HFFc6 (cell line): ENCODE data around the gene FNDC8. TPM values are rescaled to one million over a fixed set of nuclear protein-coding genes. Genes with fewer than 3 reads are reported as not detected.
A peak's percentile ranks its signal among the peaks of the same experiment; 100 is the strongest.
"Not testable (repeated sequence)": the region's sequence is repeated elsewhere in the genome, so short reads cannot be mapped to it uniquely, and the experiment has no call there.

Experiments used
- DNase-seq: peaks from one replicate; pipeline ENCODE4 v3.0.0-alpha.2; 2018
- H3K27ac Mint-ChIP-seq: 2 replicates; pipeline ENCODE4 v1.8.0; 2020; ENCODE audit warnings: mild to moderate bottlenecking, mixed read lengths
- H3K27me3 Mint-ChIP-seq: 2 replicates; pipeline ENCODE4 v1.8.0; 2021; ENCODE audit warnings: mild to moderate bottlenecking, moderate library complexity, mixed read lengths; ENCODE audit not compliant: insufficient read depth
- H3K36me3 Mint-ChIP-seq: 2 replicates; pipeline ENCODE4 v1.8.0; 2021; ENCODE audit warnings: low read depth, mixed read lengths
- H3K4me1 Mint-ChIP-seq: 2 replicates; pipeline ENCODE4 v1.8.0; 2020; ENCODE audit warnings: low read depth, mixed read lengths
- H3K4me3 Mint-ChIP-seq: 2 replicates; pipeline ENCODE4 v1.8.0; 2020; ENCODE audit warnings: mild to moderate bottlenecking, moderate library complexity, mixed read lengths
- H3K9me3 Mint-ChIP-seq: 2 replicates; pipeline ENCODE4 v1.8.0; 2020; ENCODE audit warnings: mild to moderate bottlenecking, mixed read lengths
- total RNA-seq, 6 experiments: library from RNA; stranded (reverse); fragmentation: NEBNext Ultra II Directional; extraction: Animal tissue kit (Norgen Biotek cat#: 25700); gene quantifications; 2 replicates in 1 of 6; 3 replicates in 5 of 6; pipeline ENCODE4 v1.2.3, GENCODE V29; 2021
- TF ChIP-seq, protein P1 (sequence below): fragments of 200-600 bp; sonication (generic); IDR thresholded peaks from 2 replicates; pipeline ENCODE4 v1.5.0; 2021; ENCODE audit warnings: antibody characterized with exemption, mild to moderate bottlenecking

Gene FNDC8
- total RNA-seq, 6 experiments from 2014 or later: not detected

DNA sequence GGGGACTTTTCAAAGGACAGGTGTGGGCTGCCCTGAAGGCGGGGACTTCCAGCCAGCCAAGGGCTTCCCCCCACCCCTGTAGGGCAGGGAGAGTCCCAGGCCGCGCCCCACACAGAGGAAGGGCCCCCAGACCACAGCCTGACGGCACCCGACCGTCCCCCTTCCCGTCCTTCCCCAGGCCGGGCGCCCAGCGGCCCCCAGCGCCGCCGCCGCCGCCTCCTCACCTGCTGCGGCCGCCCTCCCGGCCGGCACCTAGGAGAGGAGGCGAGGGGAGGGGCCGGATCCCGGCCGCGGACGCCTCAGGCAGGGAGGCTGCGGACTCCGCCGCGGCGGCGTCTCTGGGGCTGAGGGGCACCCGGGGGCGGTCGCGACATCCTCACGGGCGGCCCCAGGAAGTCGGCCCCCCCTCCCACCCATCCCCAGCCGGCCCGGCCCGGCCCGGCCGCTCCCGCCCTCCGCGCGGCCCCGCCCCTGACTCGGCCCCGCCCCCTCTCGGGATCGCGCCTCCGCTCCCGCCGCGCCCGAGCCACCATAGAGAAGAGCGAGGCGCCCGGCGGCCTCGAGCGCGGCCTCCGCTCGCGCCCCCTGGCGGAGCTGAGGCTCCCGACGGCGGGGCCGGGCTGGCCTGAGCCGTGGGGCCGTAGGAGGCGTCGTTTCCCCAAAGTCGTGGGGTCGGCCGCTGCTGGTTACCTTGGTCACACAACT lies 32.4 kb upstream of the FNDC8 start:
- Mint-ChIP-seq H3K9me3 (no peaks in the 10 kb centered on the region), H3K4me1 (peaks cover 44% of the 10 kb centered on the region), H3K4me3 (peak overlapping the region; percentile 89), H3K36me3 (no peaks in the 10 kb centered on the region), H3K27me3 (no peaks in the 10 kb centered on the region; the same call in none of the 2 replicates), H3K27ac (peak overlapping the region; percentile 91)
- DNase-seq: peak; percentile 57
- TF ChIP-seq, protein P1, sequence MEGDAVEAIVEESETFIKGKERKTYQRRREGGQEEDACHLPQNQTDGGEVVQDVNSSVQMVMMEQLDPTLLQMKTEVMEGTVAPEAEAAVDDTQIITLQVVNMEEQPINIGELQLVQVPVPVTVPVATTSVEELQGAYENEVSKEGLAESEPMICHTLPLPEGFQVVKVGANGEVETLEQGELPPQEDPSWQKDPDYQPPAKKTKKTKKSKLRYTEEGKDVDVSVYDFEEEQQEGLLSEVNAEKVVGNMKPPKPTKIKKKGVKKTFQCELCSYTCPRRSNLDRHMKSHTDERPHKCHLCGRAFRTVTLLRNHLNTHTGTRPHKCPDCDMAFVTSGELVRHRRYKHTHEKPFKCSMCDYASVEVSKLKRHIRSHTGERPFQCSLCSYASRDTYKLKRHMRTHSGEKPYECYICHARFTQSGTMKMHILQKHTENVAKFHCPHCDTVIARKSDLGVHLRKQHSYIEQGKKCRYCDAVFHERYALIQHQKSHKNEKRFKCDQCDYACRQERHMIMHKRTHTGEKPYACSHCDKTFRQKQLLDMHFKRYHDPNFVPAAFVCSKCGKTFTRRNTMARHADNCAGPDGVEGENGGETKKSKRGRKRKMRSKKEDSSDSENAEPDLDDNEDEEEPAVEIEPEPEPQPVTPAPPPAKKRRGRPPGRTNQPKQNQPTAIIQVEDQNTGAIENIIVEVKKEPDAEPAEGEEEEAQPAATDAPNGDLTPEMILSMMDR: peak; percentile 91

DNA sequence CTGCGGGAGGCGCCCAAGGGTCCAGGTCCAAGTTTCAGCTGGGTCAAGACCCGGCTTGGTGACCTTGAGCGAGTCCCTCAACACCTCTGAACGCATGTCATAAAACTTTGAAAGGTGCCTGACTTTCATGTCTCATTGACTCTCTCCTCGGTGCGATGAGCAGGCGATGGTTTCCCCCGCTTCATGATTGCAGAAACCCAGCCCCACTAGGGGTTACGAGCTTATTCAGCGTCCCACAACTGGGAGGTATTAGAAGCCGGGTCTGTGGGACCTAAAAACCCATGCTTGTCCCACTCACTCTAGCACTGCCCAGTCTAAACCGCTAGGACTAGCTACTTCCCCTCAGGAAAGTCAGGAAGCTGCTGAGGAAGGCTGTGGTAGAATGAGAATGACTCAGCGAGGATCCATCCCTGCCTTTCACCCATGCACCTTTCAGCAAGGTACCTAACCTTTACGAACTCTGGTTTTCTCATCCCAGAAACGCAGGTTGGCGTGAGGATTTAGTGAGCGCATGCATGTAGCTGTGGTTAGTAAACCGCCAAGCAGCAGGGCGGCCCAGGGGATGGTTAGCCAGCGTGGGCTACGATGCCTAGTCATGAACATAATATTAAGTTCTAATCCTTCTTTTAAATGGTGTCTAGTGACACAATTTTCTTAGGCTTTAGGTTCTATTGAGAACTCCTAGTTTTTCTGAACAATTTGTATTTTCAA lies 31.7 kb upstream of the FNDC8 start:
- peak overlapping the region; percentile 83 for H3K27ac Mint-ChIP-seq
- no peaks in the 10 kb centered on the region; the same call in none of the 2 replicates for H3K27me3 Mint-ChIP-seq
- H3K4me3 Mint-ChIP-seq: peak overlapping the region; percentile 83
- no peaks in the 10 kb centered on the region for H3K9me3 Mint-ChIP-seq
- peaks cover 46% of the 10 kb centered on the region for H3K4me1 Mint-ChIP-seq
- TF ChIP-seq, protein P1: peak; percentile 37
- peak; percentile 6 for DNase-seq
- H3K36me3 Mint-ChIP-seq: no peaks in the 10 kb centered on the region

DNA sequence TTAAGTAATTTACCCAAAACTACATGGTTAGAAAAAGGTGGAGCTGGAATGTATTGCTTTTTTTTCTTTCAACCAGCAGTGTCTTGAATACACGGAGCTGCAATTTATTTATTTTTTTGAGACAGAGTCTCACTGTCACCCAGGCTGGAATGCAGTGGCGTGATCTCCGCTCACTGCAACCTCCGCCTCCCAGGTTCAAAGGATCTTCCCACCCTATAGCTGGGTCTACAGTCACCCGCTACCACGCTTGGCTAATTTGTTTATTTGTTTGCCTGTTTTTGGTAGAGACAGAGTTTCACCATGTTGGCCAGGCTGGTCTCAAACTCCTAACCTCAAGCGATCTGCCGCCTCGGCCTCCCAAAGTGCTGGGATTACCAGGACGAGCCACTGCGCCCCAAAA lies 30.7 kb upstream of the FNDC8 start:
- not testable (repeated sequence) for H3K36me3 Mint-ChIP-seq, H3K27me3 Mint-ChIP-seq, H3K27ac Mint-ChIP-seq, H3K4me3 Mint-ChIP-seq, H3K9me3 Mint-ChIP-seq, DNase-seq
- H3K4me1 Mint-ChIP-seq: peaks cover 42% of the 10 kb centered on the region

DNA sequence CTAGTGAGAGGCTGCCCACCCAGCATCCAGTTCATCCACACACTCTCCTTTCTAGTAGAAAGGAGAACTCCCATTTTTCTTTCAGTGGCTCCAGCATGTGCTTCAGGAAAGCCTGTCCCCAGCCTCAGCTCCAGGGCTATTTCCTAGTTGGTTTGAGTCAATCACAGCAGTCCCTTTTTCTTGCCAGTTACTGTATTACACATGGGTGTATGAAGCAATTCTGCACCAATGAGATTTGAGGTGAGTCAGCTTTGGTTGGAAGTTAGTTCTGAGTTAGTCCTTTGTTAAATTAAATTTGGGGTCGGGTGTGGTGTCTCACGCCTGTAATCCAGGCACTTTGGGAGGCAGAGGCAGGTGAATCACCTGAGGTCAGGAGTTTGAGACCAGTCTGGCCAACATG lies 26.5 kb upstream of the FNDC8 start:
- DNase-seq: peak; percentile 84
- no peaks in the 10 kb centered on the region for H3K27me3 Mint-ChIP-seq
- H3K4me3 Mint-ChIP-seq: no peak overlapping the region
- H3K4me1 Mint-ChIP-seq: peaks cover 9% of the 10 kb centered on the region
- no peaks in the 10 kb centered on the region; the same call in 1 of the 2 replicates for H3K36me3 Mint-ChIP-seq
- H3K27ac Mint-ChIP-seq: peak overlapping the region; percentile 81
- no peaks in the 10 kb centered on the region for H3K9me3 Mint-ChIP-seq
- TF ChIP-seq, protein P1: no peak

DNA sequence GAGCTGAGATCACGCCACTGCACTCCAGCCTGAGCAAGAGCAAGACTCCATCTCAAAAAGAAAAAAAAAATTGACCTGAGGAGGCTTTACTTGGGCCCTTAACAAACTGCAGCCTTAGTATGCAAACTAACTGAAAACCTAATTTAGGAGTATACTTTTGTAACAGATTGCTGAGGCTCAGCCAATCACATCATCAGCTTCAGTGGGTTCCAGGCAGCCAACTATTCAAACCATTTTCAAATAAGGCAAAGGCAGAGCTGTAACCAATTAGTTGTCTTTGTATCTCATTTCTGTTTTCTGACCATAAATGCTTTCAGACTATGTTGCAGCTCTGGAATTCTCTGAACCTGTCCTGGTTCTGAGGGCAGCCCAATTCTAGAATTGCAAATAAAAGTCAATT lies 25.7 kb upstream of the FNDC8 start:
- Mint-ChIP-seq H3K9me3 (no peaks in the 10 kb centered on the region), H3K36me3 (peaks cover 7% of the 10 kb centered on the region; the same call in 1 of the 2 replicates), H3K4me3 (no peak overlapping the region), H3K27ac (no peak overlapping the region), H3K4me1 (peaks cover 9% of the 10 kb centered on the region), H3K27me3 (no peaks in the 10 kb centered on the region)
- no peak for DNase-seq
- TF ChIP-seq, protein P1: no peak

DNA sequence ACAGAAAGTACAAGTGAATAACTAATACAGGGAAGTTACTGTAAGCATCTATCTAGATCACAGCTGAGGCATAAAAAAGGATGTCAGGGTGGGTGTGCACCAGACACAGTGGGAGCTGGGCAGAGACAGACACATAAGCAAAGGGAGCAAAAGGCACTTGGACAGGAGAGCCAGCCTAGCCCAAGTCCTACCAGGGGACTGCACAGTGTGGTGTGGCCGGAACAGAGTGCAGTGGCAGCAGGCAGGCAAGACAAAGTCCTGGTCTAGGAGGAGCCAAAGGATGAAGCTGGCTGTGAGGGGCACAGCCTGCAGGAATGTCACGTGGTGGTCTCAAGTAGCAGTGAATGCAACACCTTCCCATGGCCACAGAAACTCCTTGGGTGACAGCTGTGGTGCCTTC lies 23.6 kb upstream of the FNDC8 start:
- no peak overlapping the region for H3K4me3 Mint-ChIP-seq
- no peak for DNase-seq
- no peak overlapping the region for H3K27ac Mint-ChIP-seq
- peaks cover 9% of the 10 kb centered on the region for H3K4me1 Mint-ChIP-seq
- TF ChIP-seq, protein P1: no peak
- no peaks in the 10 kb centered on the region for H3K27me3 Mint-ChIP-seq
- H3K9me3 Mint-ChIP-seq: no peaks in the 10 kb centered on the region
- H3K36me3 Mint-ChIP-seq: peaks cover 11% of the 10 kb centered on the region; the same call in 1 of the 2 replicates
